NT2/D1 (cell line): ENCODE data around the gene FARP1.

Experiments
- DNase-seq: peaks from one replicate; pipeline ENCODE4 v3.0.0-alpha.2; 2011; ENCODE audit warnings: low read depth, low spot score
- H3K27me3 ChIP-seq: 2 replicates; pipeline ENCODE4 v1.6.0; 2011; ENCODE audit warnings: mild to moderate bottlenecking; ENCODE audit not compliant: insufficient read length, insufficient read depth
- H3K36me3 ChIP-seq: 2 replicates; pipeline ENCODE4 v1.6.1; 2011; ENCODE audit warnings: mild to moderate bottlenecking, low read length, mixed read lengths; ENCODE audit not compliant: insufficient read depth, insufficient read length
- H3K4me1 ChIP-seq: 2 replicates; pipeline ENCODE4 v1.5.1; 2011; ENCODE audit not compliant: insufficient read depth, insufficient read length
- H3K4me3 ChIP-seq: 2 replicates; pipeline ENCODE4 v1.5.1; 2011; ENCODE audit warnings: low read depth; ENCODE audit not compliant: insufficient read length
- H3K9ac ChIP-seq: 2 replicates; pipeline ENCODE4 v1.6.0; 2011; ENCODE audit warnings: low read depth; ENCODE audit not compliant: insufficient read length
- H3K9me3 ChIP-seq: 2 replicates; pipeline ENCODE4 v1.5.1; 2011; ENCODE audit warnings: mild to moderate bottlenecking, low read length; ENCODE audit not compliant: insufficient read depth
- SUZ12 ChIP-seq: IDR thresholded peaks from 2 replicates; pipeline ENCODE4 v1.6.1; 2011; ENCODE audit not compliant: insufficient read length, insufficient read depth; ENCODE audit errors: extremely low read depth
- YY1 ChIP-seq: IDR thresholded peaks from 2 replicates; pipeline ENCODE4 v1.6.1; 2011; ENCODE audit not compliant: insufficient read length, insufficient read depth
- ZNF274 ChIP-seq: IDR thresholded peaks from 2 replicates; pipeline ENCODE4 v1.6.1; 2011; ENCODE audit warnings: mild to moderate bottlenecking, low read depth, low read length

Gene FARP1

GRCh38 chr13:98428256-98428966 is 285.5 kb downstream of the FARP1 start:
- H3K9me3 ChIP-seq = no peaks in the 10 kb centered on the region
- peaks cover 11% of the 10 kb centered on the region for H3K36me3 ChIP-seq
- TF ChIP-seq YY1 (no peak), ZNF274 (no peak), SUZ12 (no peak)
- no peak overlapping the region for H3K9ac ChIP-seq
- no peak for DNase-seq
- H3K4me3 ChIP-seq = no peak overlapping the region
- H3K4me1 ChIP-seq = no peaks in the 10 kb centered on the region
- H3K27me3 ChIP-seq = no peaks in the 10 kb centered on the region

DNA sequence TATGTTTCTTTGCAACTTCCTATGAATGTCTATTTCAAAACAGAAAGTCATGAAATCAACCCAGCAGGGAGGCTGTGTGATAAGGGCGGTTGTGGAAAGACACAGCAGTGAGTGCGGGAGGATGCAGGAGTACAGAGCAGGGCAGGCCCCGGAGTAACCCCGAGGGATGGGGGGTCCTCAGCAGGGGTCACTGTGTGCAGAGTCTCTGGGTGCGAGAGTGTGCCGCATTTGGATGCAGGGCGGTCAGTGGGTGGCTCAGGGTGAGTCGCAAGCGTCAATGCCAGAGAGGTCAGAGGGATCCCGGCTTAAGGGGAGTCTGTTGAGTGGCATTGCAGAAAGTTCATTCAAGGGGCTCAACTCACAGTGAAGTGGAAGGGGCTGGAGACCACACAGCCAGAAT is 286.2 kb downstream of the FARP1 start:
- H3K36me3 ChIP-seq = peaks cover 11% of the 10 kb centered on the region
- no peaks in the 10 kb centered on the region for H3K4me1 ChIP-seq
- no peak overlapping the region for H3K4me3 ChIP-seq
- DNase-seq = no peak
- H3K27me3 ChIP-seq = no peaks in the 10 kb centered on the region
- H3K9ac ChIP-seq = no peak overlapping the region
- TF ChIP-seq ZNF274 (no peak), YY1 (no peak), SUZ12 (no peak)
- H3K9me3 ChIP-seq = no peaks in the 10 kb centered on the region

GRCh38 chr13:98429531-98429930 is 286.6 kb downstream of the FARP1 start:
- Histone ChIP-seq H3K9me3 (no peaks in the 10 kb centered on the region), H3K4me1 (no peaks in the 10 kb centered on the region), H3K4me3 (no peak overlapping the region), H3K9ac (no peak overlapping the region), H3K27me3 (no peaks in the 10 kb centered on the region), H3K36me3 (peaks cover 8% of the 10 kb centered on the region)
- no peak for TF ChIP-seq SUZ12
- no peak for TF ChIP-seq YY1
- TF ChIP-seq ZNF274 = no peak
- no peak for DNase-seq

DNA sequence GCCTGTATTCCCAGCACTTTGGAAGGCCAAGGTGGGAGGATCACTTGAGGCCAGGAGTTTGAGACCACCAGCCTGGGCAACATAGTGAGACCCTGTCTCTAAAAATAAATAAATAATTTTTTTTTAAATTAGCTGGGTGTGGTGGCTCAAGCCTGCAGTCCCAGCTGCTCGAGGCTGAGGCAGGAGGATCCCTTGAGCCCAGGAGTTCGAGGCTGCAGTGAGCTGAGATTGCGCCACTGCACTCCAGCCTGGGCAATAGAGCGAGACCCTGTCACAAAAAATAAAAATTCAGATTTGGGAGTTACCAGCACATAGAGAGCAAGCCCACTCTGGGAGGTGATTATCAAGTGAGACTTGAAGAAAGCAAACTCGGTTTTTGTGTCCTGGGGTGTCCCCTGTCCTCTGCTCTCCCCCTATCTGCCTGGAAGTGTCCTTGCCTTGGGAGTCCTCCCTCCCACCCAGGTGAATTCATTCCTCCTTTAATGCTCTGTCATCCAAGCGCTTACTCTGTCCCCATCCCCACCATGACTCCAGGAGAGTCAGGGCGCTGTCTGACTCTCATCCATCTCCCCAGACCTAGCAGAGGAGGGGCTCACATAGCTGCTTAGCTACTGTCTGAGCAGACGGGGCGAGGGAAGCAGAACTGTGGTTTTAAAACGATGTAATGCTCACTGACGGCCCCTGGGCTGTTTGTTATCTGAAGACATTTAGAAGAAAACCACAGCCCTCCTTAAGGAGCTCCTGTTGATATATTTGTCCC is 287.3 kb downstream of the FARP1 start:
- Histone ChIP-seq H3K9me3 (no peaks in the 10 kb centered on the region), H3K4me1 (no peaks in the 10 kb centered on the region), H3K36me3 (peaks cover 7% of the 10 kb centered on the region), H3K9ac (no peak overlapping the region), H3K4me3 (no peak overlapping the region), H3K27me3 (no peaks in the 10 kb centered on the region)
- no peak for TF ChIP-seq ZNF274
- no peak for TF ChIP-seq YY1
- no peak for TF ChIP-seq SUZ12
- no peak for DNase-seq

- no peaks in the 10 kb centered on the region for H3K9me3 ChIP-seq
- H3K4me3 ChIP-seq = no peak overlapping the region
- no peaks in the 10 kb centered on the region for H3K27me3 ChIP-seq
- no peak overlapping the region for H3K9ac ChIP-seq
- TF ChIP-seq SUZ12 (no peak), ZNF274 (no peak), YY1 (no peak)
- H3K4me1 ChIP-seq = peaks cover 2% of the 10 kb centered on the region
- peaks cover 17% of the 10 kb centered on the region for H3K36me3 ChIP-seq
- DNase-seq = no peak
These were observed 289.7 kb downstream of the FARP1 start for GRCh38 chr13:98432638-98433037.

- peaks cover 2% of the 10 kb centered on the region for H3K4me1 ChIP-seq
- no peaks in the 10 kb centered on the region for H3K9me3 ChIP-seq
- H3K9ac ChIP-seq = no peak overlapping the region
- DNase-seq = no peak
- no peak for TF ChIP-seq YY1
- peaks cover 17% of the 10 kb centered on the region for H3K36me3 ChIP-seq
- no peak overlapping the region for H3K4me3 ChIP-seq
- no peaks in the 10 kb centered on the region for H3K27me3 ChIP-seq
These were observed 290.8 kb downstream of the FARP1 start for GRCh38 chr13:98433654-98434053.

DNA sequence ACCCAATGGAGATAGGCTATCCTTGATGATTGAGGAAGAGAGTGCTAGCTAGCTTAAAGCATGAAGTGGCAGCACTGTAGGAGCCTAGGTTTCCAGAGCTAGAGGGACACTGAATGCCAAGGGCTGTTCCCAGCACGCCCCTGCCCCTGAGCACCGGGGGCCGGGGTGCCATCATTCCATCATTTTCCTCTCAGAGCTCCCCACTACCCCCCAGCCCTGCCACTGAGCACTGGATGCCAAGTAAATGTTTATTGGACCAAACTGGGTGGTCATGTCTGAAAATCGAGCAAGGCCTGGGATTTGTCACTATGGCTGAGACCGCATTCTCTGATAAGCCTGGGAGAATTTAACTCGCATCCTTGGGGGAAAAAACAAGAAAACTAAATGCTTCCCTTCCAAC is 291.2 kb downstream of the FARP1 start:
- no peak for TF ChIP-seq YY1
- TF ChIP-seq ZNF274 = no peak
- TF ChIP-seq SUZ12 = no peak
- Histone ChIP-seq H3K4me1 (peaks cover 2% of the 10 kb centered on the region), H3K9me3 (no peaks in the 10 kb centered on the region), H3K4me3 (no peak overlapping the region), H3K27me3 (no peaks in the 10 kb centered on the region), H3K36me3 (peaks cover 17% of the 10 kb centered on the region), H3K9ac (no peak overlapping the region)
- DNase-seq = no peak
